Measurements from ENCODE around the gene CUL1. TPM values are rescaled to one million over a fixed set of nuclear protein-coding genes. Genes with fewer than 3 reads are reported as not detected.

CUL1 gene
- total and polyA plus RNA-seq, 9 donors = 31.9 to 51.3 (median 40.2) TPM

DNA sequence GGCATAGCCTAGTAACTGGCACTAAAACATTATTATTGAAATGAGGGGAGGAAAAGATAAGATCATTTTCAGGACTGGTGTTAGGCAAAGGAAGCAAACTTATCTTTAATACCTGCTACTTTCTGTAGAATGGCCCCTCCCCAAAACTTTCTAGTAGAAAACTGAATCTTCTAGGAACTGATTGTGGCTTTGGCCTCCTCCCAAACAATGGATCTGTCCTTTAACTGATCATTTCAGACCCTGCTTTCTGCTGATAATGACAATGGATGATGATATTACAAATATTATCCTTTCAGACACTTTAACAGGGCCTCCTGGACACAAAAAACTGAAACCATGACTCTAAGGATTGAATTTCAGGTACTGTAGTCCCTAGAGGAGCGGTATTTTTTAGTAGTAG lies 130.3 kb downstream of the CUL1 start:
- 100% methylated on average over 1 of the region's 1 CpG for WGBS, 3 donors
- Histone ChIP-seq H3K4me3 (no peak overlapping the region), H3K27me3 (no peaks in the 10 kb centered on the region), H3K4me1 (ENCODE audit: insufficient read depth) (no peaks in the 10 kb centered on the region), H3K36me3 (no peaks in the 10 kb centered on the region), H3K9me3 (no peaks in the 10 kb centered on the region), H3K27ac (no peak overlapping the region)
- no peak for TF ChIP-seq POLR2A (IDR thresholded peaks at IDR 0.05)
- TF ChIP-seq EP300 (IDR thresholded peaks at IDR 0.05) = no peak
- TF ChIP-seq, protein P1, sequence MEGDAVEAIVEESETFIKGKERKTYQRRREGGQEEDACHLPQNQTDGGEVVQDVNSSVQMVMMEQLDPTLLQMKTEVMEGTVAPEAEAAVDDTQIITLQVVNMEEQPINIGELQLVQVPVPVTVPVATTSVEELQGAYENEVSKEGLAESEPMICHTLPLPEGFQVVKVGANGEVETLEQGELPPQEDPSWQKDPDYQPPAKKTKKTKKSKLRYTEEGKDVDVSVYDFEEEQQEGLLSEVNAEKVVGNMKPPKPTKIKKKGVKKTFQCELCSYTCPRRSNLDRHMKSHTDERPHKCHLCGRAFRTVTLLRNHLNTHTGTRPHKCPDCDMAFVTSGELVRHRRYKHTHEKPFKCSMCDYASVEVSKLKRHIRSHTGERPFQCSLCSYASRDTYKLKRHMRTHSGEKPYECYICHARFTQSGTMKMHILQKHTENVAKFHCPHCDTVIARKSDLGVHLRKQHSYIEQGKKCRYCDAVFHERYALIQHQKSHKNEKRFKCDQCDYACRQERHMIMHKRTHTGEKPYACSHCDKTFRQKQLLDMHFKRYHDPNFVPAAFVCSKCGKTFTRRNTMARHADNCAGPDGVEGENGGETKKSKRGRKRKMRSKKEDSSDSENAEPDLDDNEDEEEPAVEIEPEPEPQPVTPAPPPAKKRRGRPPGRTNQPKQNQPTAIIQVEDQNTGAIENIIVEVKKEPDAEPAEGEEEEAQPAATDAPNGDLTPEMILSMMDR (IDR thresholded peaks at IDR 0.05) = no peak
- no peak for DNase-seq
- intact Hi-C loops (cut with DNase I) = no loop called here

DNA sequence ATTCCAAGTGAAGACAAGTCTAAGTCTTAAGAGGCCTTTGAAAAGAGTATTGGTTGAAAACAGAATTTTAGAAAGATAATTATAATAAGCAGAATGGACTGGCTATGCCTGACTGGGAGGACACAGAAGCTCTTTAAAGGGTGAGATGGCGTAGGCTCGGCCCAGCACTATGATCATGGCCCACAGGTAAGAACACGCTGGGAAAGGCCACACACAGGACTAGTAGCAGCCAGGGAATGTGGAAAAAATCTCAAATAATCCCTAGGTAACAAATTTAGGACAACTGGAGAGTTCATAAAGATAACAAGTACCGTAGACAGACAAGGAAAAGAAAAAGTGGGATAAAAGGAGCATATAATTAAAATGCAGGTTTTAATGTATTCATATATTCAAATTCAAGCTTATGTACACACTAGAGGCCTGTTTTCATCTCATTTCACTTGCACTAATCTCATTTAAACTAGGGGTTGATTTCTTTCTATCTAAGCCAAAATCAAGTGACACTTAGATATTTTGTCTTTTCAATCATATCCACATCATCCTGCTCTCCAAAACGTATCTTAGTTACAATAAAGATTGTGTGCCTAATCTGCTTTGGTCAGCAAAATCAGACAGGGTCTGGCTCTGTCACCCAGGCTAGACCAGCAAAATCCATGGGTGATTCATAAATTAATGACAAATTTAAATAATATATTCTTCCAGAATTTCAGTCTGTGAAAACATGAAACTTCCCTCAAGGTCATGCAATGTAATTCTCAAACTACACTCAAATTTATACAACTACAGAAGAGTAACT lies 132.4 kb downstream of the CUL1 start:
- H3K36me3 ChIP-seq = no peaks in the 10 kb centered on the region
- H3K27ac ChIP-seq = no peak overlapping the region
- no peak for DNase-seq
- intact Hi-C loops (cut with DNase I) = no loop called here
- TF ChIP-seq POLR2A (IDR thresholded peaks at IDR 0.05) = no peak
- no peak for TF ChIP-seq EP300 (IDR thresholded peaks at IDR 0.05)
- TF ChIP-seq, protein P1 (IDR thresholded peaks at IDR 0.05) = no peak
- H3K9me3 ChIP-seq = no peaks in the 10 kb centered on the region
- 91 to 98% (median 93%) methylated on average over 5 of the region's 5 CpGs for WGBS, 3 donors
- no peaks in the 10 kb centered on the region for H3K4me1 ChIP-seq (ENCODE audit: insufficient read depth)
- no peak overlapping the region for H3K4me3 ChIP-seq
- no peaks in the 10 kb centered on the region for H3K27me3 ChIP-seq

DNA sequence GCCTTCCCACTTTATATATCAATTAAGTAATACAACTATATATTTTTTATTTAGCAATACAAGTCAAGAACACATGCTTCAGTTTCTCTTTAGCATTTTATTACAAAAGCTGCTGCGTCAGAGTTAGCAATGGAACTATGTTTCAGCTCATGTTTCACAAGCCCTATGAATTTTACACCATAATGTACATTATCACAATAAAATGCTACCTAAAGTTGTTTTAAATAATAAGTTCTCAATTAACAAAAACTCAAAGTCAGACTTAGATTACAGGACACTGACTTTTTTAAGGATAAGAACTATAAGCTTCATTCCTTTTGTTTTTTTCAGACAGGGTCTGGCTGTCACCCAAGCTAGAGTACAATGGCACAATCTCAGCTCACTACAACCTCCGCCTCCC lies 133.1 kb downstream of the CUL1 start:
- no peaks in the 10 kb centered on the region for H3K4me1 ChIP-seq (ENCODE audit: insufficient read depth)
- H3K9me3 ChIP-seq = no peaks in the 10 kb centered on the region
- H3K27me3 ChIP-seq = no peaks in the 10 kb centered on the region
- no peak for TF ChIP-seq EP300 (IDR thresholded peaks at IDR 0.05)
- TF ChIP-seq POLR2A (IDR thresholded peaks at IDR 0.05) = no peak
- TF ChIP-seq, protein P1 (IDR thresholded peaks at IDR 0.05) = no peak
- no peak overlapping the region for H3K4me3 ChIP-seq
- no peak overlapping the region for H3K27ac ChIP-seq
- intact Hi-C loops (cut with DNase I) = no loop called here
- no peak for DNase-seq
- WGBS, 3 donors = 95 to 97% (median 95%) methylated on average over 2 of the region's 2 CpGs
- H3K36me3 ChIP-seq = no peaks in the 10 kb centered on the region

DNA sequence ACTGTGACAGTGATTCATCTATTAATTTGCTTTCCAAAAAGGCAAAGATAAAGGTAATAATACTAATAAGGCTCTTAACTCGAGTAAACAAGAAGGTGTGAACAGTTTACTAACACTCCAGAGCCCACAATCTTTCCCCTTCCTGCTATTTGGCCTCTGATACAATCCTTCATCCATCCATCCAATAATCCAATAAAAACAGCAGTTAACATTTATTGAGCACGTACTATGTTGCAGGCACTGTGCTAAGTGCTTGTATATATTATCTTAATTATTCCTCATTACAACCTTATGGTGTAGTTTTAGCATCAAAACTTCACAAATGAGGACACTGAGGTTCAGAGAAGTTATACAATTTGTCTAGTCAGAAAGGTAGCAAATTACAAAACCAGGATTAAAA lies 135.9 kb downstream of the CUL1 start:
- Histone ChIP-seq H3K27me3 (no peaks in the 10 kb centered on the region), H3K27ac (no peak overlapping the region), H3K4me3 (no peak overlapping the region), H3K4me1 (ENCODE audit: insufficient read depth) (no peaks in the 10 kb centered on the region), H3K9me3 (no peaks in the 10 kb centered on the region), H3K36me3 (no peaks in the 10 kb centered on the region)
- no peak for DNase-seq
- WGBS, 3 donors = 94 to 96% (median 95%) methylated on average over 2 of the region's 2 CpGs
- intact Hi-C loops (cut with DNase I) = no loop called here
- no peak for TF ChIP-seq EP300 (IDR thresholded peaks at IDR 0.05)
- TF ChIP-seq, protein P1 (IDR thresholded peaks at IDR 0.05) = no peak
- no peak for TF ChIP-seq POLR2A (IDR thresholded peaks at IDR 0.05)

Measured in ovary (tissue), 9 donors.